GM21367 (cell line): ENCODE data around the gene CDHR2.

Experiments
- ATAC-seq: cut with Tn5 transposase; IDR thresholded peaks from one replicate; pipeline ENCODE4 v1.9.1; 2021; ENCODE audit not compliant: unreplicated experiment

The CDHR2 gene

DNA sequence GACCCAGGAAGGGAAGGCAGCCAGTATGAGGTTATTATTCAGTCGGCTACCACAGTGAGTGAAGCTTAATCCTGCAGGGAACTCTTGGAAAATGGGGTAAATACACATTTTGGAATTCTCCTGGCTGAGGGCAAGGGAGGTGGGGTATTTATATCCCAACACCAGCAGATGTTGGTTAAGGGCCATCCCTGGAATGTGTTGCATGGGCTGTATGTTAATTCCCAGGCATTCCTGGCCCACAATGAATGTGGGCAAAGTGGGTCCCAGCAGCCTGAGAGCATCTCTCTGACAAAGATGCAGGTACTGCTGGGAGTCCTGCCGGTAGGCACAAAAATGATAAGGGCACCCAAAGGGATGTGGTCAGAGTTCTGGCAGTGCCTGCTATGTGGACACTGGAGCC, 63.7 kb downstream of the CDHR2 start:
- no peak for ATAC-seq

DNA sequence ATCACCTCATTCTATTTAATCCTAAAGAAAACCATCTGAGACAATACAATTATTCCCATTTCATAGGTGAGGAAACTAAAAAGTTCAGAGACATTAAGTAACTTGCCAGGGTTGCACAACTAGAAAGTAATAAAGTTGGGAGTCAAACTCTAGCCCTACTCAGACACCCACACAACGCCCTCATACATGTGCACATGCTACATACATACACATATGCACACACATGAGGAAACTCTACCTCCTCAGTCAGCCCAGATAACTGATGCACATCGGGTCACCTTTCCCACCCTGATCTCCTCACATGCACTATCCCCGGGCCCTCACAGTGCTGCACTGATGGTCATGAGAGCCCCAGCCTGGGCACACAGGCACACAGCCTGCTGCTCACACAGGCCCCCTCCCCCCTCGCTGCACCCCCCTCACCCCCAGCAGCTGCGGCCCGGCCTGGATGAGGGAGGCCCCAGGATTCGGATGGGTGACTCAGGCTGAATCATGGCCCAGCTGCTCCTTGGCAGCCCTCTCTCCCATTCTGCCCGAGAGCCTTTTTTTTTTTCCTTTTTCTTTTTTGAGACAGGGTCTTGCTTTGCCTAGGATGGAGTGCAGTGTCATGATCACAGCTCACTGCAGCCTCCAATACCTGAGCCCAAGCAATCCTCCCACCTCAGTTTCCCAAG, 65.8 kb downstream of the CDHR2 start:
- no peak for ATAC-seq

DNA sequence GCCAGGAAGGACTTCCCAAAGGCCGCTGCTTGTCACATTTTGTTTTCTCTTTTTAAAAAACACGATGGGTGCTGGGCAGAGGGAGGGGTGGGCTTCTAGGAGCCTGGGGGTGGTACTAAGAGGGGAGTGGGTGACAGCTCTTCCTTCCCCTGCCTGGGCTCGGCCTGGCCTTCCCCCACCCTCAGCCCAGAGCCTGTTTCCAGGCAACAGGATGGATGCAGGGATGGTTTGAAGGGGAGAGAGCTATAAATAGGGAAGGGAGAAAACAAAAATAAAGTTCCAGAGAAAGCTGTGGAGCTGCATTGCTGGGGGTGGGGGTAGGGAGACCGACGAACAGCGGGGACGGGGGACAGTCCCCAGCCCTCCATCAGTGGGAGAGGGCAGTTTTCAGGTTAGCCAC, 67.4 kb downstream of the CDHR2 start:
- no peak for ATAC-seq

DNA sequence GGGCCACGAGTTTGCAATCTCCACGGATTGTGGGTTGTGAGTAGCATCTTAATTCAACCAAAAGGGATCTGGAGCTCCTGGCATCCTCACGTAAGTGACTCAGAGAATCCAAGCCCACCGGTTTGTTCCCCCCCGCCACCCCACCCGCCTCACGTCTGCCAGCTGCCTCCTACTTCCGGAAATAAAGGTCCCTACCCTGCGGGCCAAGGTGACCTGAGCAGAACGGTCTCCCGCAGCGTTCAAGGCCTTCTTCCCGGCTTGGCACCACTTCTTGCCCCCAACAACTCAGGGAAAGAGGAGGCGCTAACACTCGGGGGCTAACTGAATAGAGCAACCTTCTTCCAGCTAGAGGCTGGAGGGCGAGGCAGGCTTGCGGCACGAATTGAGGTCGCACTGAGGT, 69.6 kb downstream of the CDHR2 start:
- ATAC-seq = no peak

- ATAC-seq = peak; percentile 48
These were observed 70.0 kb downstream of the CDHR2 start for GRCh38 chr5:176619203-176619568.

DNA sequence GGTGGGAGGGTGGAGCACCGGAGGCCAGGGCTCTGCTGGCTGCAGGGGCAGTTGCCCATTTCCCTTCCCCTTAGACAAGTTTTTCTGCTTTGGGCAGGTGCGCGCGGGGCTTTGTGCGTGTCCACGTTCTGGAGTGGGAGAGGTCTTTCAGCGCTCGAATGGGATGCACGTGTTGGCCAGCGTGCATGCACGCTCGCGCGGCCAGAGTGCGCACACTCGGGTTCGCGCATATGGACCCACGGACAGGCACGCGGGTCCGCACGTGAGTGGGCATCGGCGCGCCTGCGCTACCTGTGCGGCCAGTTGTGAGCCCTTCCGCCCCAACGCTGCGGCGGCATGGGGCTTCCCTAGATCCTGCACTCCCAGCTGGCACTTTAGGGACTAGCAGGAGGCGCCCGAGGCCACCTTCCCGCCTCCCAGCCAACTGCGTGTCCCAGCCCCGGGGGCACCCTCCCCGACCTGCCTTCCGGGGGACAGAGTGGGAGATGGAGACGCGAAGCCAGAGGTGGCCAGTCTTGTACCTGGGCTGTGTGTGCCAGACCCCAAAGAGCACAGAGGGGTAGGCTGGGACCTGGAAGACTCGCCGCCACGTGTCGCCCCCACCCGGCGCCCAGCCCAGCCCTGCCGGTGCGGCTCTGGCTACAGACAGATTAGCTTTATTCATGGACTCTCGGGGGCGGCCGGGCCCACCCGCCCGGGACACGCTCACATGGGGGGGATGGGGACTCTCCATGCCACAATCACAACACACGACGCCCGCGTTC, 70.6 kb downstream of the CDHR2 start:
- no peak for ATAC-seq

DNA sequence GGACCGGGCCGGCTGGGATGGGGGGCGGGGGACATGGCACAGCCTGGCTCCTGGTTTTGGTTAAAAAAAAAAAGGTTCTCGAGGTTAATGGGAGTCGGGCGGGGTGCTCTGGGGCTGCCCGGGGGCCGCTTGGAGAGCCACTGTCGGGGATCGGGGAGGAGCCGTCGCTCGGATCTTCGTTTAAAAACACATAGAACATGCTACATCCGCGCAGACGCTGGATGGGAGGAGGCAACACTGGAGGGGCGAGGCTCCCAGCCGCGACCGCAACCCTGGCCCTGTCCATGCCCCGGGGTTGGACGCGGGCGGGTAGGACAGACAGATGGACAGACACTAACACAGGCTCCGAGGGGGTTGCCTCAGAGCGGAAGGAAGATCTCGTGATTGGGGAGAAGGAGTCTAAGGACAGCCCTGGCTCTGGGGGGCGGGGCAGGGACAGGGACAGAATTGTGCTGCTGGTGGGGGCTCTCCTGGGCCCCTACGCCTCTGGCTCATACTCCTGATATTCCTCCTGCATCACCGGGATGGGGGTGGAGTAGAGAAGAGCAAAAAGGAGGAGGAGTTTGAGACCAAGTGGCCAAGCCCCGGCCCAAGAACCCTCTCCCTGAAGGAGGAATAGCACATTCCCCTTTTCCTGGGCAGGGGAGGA, 71.3 kb downstream of the CDHR2 start:
- no peak for ATAC-seq

- ATAC-seq = no peak
These were observed 72.5 kb downstream of the CDHR2 start for GRCh38 chr5:176621661-176622079.

- no peak for ATAC-seq
These were observed 75.0 kb downstream of the CDHR2 start for GRCh38 chr5:176624142-176624541.

- ATAC-seq = no peak
These were observed 75.8 kb downstream of the CDHR2 start for GRCh38 chr5:176624938-176625337.

DNA sequence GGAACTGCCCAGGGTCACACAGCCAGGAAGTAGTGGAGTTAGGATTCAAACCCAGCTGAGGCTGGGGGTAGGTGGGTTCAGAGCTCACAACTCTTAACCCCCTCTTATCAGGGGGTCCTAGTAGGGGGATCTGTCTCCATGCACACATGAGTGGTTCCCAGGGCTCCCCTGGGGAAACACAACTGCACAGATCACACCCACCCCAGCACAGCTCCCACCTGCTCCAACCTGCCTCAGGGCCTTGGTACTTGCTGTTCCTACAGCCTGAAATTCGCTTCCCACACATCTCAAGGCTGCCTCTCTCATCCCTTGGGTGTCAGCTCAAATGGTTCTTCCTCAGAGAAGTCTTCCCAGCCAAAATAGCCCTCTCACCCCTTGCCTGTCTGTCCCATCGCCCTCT, 76.4 kb downstream of the CDHR2 start:
- ATAC-seq = no peak

GRCh38 chr5:176625966-176626875, 77.1 kb downstream of the CDHR2 start:
- ATAC-seq = no peak

DNA sequence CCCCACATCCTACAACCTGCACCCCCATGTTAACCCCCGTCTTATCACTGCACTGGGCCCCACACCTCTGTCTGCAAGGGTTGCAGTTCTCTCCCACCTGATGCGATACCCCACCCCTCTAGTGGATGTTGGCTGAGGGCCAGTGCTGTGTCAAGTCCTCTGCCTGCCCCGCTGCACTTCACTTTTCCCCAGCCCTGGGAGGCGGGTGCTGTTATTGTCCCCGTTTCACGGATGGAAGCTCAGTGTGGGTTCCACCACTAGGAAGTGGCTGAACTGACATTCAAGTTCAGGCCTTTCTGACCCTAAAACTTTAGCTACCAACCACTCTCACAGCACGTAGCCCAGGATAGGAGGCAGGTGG, 77.7 kb downstream of the CDHR2 start:
- ATAC-seq = no peak

- ATAC-seq = no peak
These were observed 78.4 kb downstream of the CDHR2 start for GRCh38 chr5:176627582-176627981.

GRCh38 chr5:176628406-176629228, 79.5 kb downstream of the CDHR2 start:
- ATAC-seq = no peak

- no peak for ATAC-seq
These were observed 80.2 kb downstream of the CDHR2 start for GRCh38 chr5:176629317-176629852.

GRCh38 chr5:176629853-176630680, 80.9 kb downstream of the CDHR2 start, which contains the start of the genes EIF4E1B and SNCB:
TSS of gene EIF4E1B (plus strand) at chr5:176630675. CDS start at chr5:176642788, 12,113 bp downstream.
TSS of gene SNCB (minus strand) at chr5:176630534. CDS start at chr5:176629654, 880 bp downstream.
- peak; percentile 75 for ATAC-seq

GRCh38 chr5:176630681-176631222, 81.6 kb downstream of the CDHR2 start:
- no peak for ATAC-seq
